ENCODE results near the gene HECTD4.
"Not testable (repeated sequence)": the region's sequence is repeated elsewhere in the genome, so short reads cannot be mapped to it uniquely, and the experiment has no call there.

HECTD4 gene

GRCh38 chr12:112352921-112353320 is 29.3 kb downstream of the HECTD4 start:
- no peak for DNase-seq

DNA sequence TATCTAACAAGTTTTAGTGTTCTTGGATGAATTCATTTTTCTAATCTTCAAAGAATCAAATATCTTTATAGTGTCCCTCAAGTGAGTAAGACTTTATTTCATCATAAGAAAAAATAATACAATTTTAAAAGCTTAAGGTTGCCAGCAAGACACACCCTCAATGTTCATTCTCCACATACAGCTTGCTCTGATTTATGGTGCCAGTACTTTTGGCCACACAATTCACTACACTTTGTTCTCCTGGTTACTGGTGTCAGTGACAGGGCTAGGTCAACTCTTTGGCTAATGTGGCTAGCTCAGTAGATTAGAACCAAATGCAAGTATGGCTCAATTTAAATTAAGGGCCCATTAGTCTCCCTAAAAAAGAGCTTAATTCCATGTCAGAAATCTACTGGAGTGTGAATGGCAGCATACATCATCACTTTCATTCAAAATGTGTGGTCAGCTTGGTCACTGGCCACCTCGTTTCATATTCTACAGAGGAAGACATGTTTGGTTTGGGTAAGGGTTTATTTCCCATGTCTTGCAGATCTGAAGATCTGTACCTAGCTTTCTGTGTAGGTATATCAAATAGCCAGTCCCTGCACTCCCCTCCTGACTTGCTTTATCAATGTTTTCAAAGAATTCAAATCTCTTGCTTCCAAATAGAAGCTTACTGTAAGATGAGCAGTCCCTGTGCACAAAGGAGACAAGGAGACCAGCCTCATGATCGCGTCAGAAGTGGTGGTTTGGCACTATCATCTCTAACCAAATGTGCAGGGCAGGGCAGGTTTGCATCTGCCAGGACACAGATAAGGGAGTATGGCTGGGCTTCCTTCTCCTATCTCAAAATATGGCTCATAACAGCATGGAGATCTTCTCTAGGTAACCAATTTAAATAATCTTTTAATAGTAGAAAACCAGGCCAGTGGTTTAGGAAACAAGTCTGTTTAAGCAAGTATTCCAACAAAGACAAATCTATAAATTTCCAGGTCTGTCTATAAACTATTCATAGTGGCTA is 31.3 kb downstream of the HECTD4 start:
- no peak for DNase-seq

DNA sequence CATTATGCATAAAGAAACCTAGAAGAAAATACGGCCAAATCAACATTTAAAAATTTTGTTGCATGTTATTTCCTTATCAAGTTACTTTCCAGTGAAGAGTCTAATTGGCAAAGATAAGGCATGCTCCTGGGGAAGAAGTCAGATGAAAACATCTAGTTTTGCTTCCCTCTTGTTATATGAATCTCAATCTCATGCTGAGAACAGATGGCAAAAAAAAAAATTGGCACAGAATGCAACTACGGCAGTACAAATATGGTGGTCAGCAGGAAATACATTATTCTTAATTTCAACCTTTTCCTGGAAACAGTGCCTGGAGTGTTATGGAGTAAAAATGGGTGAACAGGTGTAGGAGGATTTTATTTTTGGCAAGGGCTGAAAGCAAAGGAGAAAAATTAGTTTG is 32.8 kb downstream of the HECTD4 start:
- DNase-seq, result no peak

DNA sequence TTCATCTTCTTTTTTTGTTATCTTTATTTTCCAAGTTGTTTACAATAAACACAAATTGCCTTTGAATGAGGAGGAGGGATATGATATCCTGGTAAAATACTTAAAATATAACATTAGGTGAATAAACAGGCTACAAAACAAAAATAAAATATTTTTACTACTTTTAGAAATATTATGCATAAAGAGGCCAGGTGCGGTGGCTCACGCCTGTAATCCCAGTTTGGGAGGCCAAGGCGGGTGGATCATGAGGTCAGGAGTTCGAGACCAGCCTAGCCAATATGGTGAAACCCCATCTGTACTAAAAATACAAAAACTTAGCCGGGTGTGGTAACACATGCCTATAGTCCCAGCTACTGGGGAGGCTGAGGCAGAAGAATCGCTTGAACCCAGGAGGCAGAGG is 33.3 kb downstream of the HECTD4 start:
- not testable (repeated sequence) for DNase-seq

GRCh38 chr12:112347581-112347982 is 34.6 kb downstream of the HECTD4 start:
- DNase-seq, result no peak

GRCh38 chr12:112346194-112346593 is 36.0 kb downstream of the HECTD4 start:
- no peak for DNase-seq

GRCh38 chr12:112344220-112344619 is 38.0 kb downstream of the HECTD4 start:
- no peak for DNase-seq

DNA sequence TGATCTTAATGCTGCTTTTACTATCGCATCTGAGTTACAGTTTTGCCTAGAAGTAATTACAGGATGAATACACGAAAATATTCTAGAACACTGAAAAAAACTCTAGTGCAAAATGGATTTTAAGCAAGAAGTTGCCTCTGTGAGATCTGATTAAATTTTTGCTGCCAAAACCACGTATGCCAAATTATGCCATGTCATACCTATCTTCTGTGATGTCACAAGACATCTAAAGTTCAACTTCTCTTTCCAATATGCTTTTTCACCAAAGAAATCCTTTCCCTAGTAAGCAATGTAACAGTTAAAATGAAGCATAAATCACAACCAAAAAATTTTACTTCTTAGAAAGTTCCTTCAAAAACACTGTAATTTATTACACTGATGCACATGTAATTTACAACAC is 39.6 kb downstream of the HECTD4 start:
- no peak for DNase-seq

DNA sequence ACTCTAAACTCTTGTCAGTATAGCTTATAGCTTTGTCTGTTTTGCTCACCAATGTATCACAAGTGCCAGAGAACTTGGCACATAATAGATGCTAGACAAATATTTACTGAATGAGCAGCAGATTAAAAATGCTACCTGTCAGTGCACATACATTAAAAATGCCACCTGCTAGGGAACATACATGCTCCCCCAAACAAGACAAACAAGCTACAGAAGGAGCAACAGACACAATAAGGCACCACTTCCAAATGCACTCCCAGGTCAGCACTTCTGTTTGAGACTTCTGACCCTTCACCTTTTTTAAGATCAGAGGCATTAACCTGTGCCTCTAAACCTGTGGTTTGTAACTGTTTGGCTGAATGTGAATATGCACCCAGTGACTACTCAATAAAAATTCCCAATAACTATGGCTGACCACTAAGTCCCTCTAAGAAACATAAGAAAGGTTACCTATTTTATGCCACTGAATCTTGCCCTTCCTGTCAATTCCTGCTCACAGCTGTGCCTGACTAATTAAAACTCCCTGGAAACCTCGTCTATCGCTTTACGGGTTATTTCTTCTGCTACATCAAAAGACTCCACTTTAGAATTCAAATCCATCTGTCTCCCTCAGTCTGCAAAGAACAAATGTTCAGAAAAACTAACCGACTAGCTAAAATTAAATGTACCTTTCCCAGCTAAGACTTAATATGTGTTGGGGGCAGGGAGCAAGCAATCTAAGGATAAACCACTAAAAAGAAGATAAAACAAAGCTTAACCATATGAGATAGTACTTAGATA is 41.0 kb downstream of the HECTD4 start:
- no peak for DNase-seq

- no peak for DNase-seq
Observed at GRCh38 chr12:112340230-112340629, 42.0 kb downstream of the HECTD4 start.

- not testable (repeated sequence) for DNase-seq
Observed at GRCh38 chr12:112334999-112335398, 47.2 kb downstream of the HECTD4 start.

- no peak for DNase-seq
Observed at GRCh38 chr12:112333019-112333418, 49.2 kb downstream of the HECTD4 start.

- no peak for DNase-seq
Observed at GRCh38 chr12:112331886-112332285, 50.3 kb downstream of the HECTD4 start.

DNA sequence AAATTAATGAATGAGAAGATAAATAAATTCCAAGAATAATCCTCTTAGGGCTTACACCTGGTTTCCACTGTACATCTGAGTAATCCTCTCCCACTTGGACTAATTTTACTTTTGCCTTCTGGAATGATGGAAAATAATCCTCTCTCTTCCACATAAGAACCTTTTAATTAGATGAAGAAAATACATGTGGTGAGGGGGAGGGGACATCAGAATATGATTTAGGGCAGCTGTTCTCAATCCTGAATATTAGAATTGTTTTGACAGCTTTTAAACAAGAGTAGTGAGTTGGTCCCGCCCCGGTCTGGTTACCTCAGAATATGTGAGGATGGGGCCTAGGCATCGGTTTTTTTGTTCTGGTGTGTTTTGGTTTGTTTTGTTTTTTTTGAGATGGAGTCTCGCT is 51.5 kb downstream of the HECTD4 start:
- no peak for DNase-seq

- no peak for DNase-seq
Observed at GRCh38 chr12:112328456-112329124, 53.6 kb downstream of the HECTD4 start.

DNA sequence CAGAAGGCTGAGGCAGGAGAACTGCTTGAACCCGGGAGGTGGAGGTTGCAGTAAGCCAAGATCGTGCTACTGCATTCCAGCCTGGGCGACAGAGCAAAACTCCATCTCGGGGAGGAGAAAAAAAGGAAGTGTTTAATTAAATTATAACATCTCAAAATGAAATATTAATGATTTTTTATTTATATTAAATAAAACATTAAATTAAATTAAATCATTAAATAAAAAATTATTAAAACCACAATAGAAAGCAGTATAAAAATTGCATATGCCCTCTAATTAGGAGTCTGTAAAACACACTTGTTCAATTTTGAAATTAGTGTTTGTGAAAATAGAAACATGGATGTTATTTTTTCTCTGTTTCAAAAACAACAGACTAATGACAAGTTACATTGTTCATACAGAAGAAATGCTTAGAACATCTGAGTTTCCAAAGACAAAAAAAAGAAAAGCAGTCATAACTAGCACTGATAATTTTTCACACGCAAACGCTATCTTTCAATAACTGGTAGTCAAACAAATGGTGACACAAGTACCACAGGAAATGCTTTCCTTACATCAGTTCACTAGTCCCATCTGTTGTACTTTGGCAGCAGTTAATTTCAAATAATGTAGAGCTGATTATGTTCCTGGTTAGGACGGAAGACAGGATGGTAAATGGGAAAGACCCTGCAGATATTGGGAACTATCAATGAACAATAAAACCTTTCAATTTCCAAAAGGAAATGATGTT is 54.9 kb downstream of the HECTD4 start:
- no peak for DNase-seq

DNA sequence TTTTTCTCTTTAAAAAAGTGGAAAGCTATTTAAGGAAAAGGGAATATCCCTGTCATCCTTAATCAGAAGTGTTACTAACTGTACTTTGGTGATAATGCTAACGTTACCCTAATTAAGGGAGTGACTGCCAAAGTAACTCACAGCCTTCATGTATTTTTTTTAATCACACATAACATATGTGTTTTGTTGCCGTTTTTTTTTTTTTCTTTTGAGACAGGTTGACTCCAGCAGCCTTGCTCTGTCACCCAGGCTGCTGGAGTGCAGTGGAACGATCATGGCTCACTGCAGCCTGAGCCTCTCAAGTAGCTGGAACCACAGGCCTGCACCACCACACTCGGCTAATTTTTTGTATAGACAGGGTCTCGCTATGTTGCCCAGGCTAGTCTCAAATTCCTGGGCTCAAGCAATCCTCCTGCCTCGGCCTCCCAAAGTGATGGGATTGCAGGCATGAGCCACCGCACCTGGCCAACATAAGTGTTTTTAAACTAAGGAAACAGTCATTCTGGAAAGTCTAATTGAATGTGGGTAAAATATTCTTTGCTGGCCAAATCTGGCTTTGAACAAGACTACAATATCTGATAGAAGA is 56.5 kb downstream of the HECTD4 start:
- DNase-seq, result no peak

- DNase-seq, result no peak
Observed at GRCh38 chr12:112325157-112325556, 57.1 kb downstream of the HECTD4 start.

GRCh38 chr12:112322882-112323547 is 59.2 kb downstream of the HECTD4 start:
- no peak for DNase-seq

GRCh38 chr12:112322441-112322840 is 59.8 kb downstream of the HECTD4 start:
- no peak for DNase-seq

- DNase-seq, result no peak
Observed at GRCh38 chr12:112321245-112321644, 61.0 kb downstream of the HECTD4 start.

DNA sequence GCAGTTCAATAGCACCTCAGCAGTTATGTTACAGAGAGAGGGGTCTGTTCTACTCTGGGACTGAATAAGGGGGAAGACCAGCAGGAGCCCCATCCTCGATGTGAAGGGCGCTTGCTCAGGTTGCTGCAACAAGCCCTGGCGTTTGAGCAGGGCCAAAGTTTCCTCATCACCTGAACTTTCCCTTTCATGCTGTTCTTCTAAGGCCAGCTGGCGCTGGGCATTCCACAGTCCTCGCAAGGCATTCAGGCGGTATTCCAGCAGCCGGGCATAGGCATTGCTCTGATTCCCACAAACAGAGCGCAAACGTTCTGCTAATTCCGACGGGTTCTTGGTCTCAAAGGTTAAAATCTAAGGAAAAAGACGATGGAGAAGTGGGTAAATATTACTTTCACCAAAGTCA is 62.8 kb downstream of the HECTD4 start:
- no peak for DNase-seq

Data from activated CD4-positive, alpha-beta T cell treated with anti-CD3 and anti-CD28 coated beads, Interleukin-2, amount 50 U/mL, for 1 hour (primary cell).